Osteoblast (primary cell): ENCODE data around the gene OTUD3. TPM values are rescaled to one million over a fixed set of nuclear protein-coding genes. Genes with fewer than 3 reads are reported as not detected.

Experiments used
- DNase-seq: peaks from one replicate; pipeline ENCODE4 v3.0.0; 2011; ENCODE audit warnings: low spot score, mixed read lengths; ENCODE audit not compliant: insufficient read length; ENCODE audit errors: missing footprints
- H2AFZ ChIP-seq: 2 replicates; pipeline ENCODE4 v1.6.0; 2011; ENCODE audit warnings: mild to moderate bottlenecking, low read length
- H3K27ac ChIP-seq: 2 replicates; pipeline ENCODE4 v1.5.1; 2011; ENCODE audit warnings: mild to moderate bottlenecking, low read depth, low read length, moderate library complexity
- H3K27me3 ChIP-seq: 2 replicates; pipeline ENCODE4 v1.6.0; 2012; ENCODE audit warnings: mild to moderate bottlenecking, control low read depth, inconsistent platforms, low read length, moderate library complexity; ENCODE audit not compliant: insufficient read depth
- H3K36me3 ChIP-seq: 2 replicates; pipeline ENCODE4 v1.5.1; 2011; ENCODE audit warnings: mild to moderate bottlenecking, low read length, control low read depth, moderate library complexity; ENCODE audit not compliant: insufficient read depth
- H3K4me1 ChIP-seq: 2 replicates; pipeline ENCODE4 v1.5.1; 2011; ENCODE audit warnings: mild to moderate bottlenecking, low read length, control low read depth, moderate library complexity; ENCODE audit not compliant: insufficient read depth
- H3K4me2 ChIP-seq: 2 replicates; pipeline ENCODE4 v1.6.0; 2011; ENCODE audit warnings: mild to moderate bottlenecking, low read length; ENCODE audit not compliant: insufficient read depth
- H3K4me3 ChIP-seq: fragments of 200-600 bp; sonication (generic); 3 replicates; pipeline ENCODE4 v1.5.1; 2012; ENCODE audit warnings: mild to moderate bottlenecking, low read length, inconsistent platforms; ENCODE audit not compliant: insufficient read depth
- H3K79me2 ChIP-seq: 2 replicates; pipeline ENCODE4 v1.6.0; 2012; ENCODE audit warnings: mild to moderate bottlenecking, low read length, control low read depth, inconsistent platforms; ENCODE audit not compliant: insufficient read depth
- H3K9me3 ChIP-seq: 2 replicates; pipeline ENCODE4 v1.5.1; 2011; ENCODE audit warnings: low read depth, low read length, control low read depth
- H4K20me1 ChIP-seq: 2 replicates; pipeline ENCODE4 v1.6.0; 2012; ENCODE audit warnings: mild to moderate bottlenecking, low read length, control low read depth; ENCODE audit not compliant: insufficient read depth
- total RNA-seq: library from RNA; depleted of rRNA; stranded (reverse); fragments of >200 nt; gene quantifications from 2 replicates; pipeline ENCODE4 v1.2.3, GENCODE V29; 2012
- TF ChIP-seq, protein P1 (sequence below): IDR thresholded peaks from 2 replicates; pipeline ENCODE4 v1.5.1; 2011; ENCODE audit warnings: mild to moderate bottlenecking, low read depth, low read length, moderate library complexity; ENCODE audit errors: extremely low read depth

OTUD3 gene
- total RNA-seq, 1 donor, result 4.0 TPM

DNA sequence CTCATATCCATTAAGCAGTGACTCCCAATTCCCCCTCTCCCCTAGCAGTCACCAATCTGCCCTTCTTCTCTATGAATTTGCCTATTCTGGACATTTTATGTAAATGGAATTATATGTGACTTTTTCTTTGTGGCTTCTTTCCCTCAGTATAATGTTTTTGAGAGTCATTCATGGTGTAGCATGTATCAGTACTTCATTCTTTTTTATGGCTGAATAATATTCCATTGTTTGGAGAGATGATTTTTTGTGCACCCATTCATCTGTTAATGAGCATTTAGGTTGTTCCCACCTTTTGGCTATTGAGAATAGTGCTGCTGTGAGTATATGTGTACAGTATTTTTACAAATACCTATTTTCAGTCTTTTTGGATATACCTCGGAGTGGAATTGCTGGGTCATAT lies 19.5 kb downstream of the OTUD3 start:
- H3K27me3 ChIP-seq, result no peaks in the 10 kb centered on the region
- no peak overlapping the region for H3K27ac ChIP-seq
- H4K20me1 ChIP-seq, result peaks cover 8% of the 10 kb centered on the region
- H3K9me3 ChIP-seq, result no peaks in the 10 kb centered on the region
- H3K4me2 ChIP-seq, result no peak overlapping the region
- no peak overlapping the region for H3K4me3 ChIP-seq
- no peak for DNase-seq
- peaks cover 13% of the 10 kb centered on the region for H3K79me2 ChIP-seq
- no peak overlapping the region for H2AFZ ChIP-seq
- peaks cover 60% of the 10 kb centered on the region for H3K36me3 ChIP-seq
- TF ChIP-seq, protein P1, sequence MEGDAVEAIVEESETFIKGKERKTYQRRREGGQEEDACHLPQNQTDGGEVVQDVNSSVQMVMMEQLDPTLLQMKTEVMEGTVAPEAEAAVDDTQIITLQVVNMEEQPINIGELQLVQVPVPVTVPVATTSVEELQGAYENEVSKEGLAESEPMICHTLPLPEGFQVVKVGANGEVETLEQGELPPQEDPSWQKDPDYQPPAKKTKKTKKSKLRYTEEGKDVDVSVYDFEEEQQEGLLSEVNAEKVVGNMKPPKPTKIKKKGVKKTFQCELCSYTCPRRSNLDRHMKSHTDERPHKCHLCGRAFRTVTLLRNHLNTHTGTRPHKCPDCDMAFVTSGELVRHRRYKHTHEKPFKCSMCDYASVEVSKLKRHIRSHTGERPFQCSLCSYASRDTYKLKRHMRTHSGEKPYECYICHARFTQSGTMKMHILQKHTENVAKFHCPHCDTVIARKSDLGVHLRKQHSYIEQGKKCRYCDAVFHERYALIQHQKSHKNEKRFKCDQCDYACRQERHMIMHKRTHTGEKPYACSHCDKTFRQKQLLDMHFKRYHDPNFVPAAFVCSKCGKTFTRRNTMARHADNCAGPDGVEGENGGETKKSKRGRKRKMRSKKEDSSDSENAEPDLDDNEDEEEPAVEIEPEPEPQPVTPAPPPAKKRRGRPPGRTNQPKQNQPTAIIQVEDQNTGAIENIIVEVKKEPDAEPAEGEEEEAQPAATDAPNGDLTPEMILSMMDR, result no peak
- no peaks in the 10 kb centered on the region for H3K4me1 ChIP-seq

DNA sequence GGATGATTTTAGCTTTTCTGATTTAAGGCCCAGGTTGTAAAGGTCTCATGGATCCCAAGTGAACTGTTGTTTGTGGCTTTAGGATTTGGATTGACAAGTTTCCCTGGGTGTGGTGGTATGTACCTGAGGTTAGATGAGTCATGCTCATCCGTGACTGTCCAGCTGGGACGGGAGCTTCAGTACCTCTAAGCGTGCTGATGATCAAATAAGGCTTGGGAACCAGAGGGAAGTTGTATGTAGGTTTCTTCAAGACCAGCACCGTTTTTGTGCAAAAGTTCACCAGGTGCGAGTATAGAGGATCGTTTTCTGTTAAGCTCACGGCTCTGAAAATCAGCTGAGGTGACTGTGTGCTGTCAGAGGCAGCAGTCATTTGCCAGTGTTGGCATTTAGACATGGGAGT lies 21.4 kb downstream of the OTUD3 start:
- no peak overlapping the region for H2AFZ ChIP-seq
- TF ChIP-seq, protein P1, result no peak
- H3K9me3 ChIP-seq, result no peaks in the 10 kb centered on the region
- H3K4me1 ChIP-seq, result no peaks in the 10 kb centered on the region
- DNase-seq, result no peak
- H3K4me3 ChIP-seq, result no peak overlapping the region
- peaks cover 6% of the 10 kb centered on the region for H4K20me1 ChIP-seq
- no peaks in the 10 kb centered on the region for H3K27me3 ChIP-seq
- H3K36me3 ChIP-seq, result peaks cover 67% of the 10 kb centered on the region
- H3K27ac ChIP-seq, result no peak overlapping the region
- H3K4me2 ChIP-seq, result no peak overlapping the region
- H3K79me2 ChIP-seq, result peaks cover 8% of the 10 kb centered on the region

DNA sequence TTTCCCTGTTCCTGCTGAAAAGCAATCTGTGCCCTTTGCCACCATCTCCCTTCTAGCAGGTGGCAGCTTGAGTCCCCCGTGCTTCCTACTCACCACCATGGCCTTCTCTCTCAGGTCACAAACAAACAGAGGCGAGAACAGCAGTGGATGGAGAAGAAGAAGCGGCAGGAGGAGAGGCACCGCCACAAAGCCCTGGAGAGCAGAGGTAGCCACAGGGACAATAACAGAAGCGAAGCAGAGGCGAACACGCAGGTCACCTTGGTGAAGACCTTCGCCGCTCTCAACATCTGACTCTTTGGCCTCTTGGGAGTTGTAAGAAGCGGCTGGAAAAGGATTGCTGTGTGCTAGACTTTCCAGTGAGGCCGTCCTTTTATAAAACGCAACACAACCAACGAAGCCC lies 25.3 kb downstream of the OTUD3 start:
- Histone ChIP-seq H3K36me3 (peaks cover 70% of the 10 kb centered on the region), H3K79me2 (peaks cover 2% of the 10 kb centered on the region), H4K20me1 (peaks cover 3% of the 10 kb centered on the region), H3K4me2 (no peak overlapping the region), H2AFZ (no peak overlapping the region), H3K9me3 (no peaks in the 10 kb centered on the region), H3K4me1 (no peaks in the 10 kb centered on the region), H3K27me3 (no peaks in the 10 kb centered on the region), H3K27ac (no peak overlapping the region), H3K4me3 (no peak overlapping the region)
- TF ChIP-seq, protein P1, result no peak
- no peak for DNase-seq

DNA sequence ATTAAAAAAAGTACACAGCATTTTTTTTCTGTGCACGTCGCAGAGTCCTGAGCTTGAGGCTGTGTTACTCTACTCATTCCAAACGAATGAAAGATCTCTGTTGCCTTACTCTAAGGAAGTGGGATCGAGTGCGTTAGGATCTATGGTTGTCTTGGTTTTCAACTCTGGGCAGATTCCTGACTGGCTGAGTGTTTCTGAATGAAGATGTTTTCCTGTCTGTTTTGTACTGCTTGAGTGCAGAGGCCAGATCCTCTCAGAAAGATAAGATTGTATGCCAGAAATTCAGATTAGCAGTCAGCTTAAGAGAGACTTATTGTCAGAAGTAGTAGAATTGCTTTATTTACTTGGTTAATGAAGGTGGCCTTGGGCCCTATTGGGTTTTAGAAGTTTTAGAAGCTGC lies 27.2 kb downstream of the OTUD3 start:
- Histone ChIP-seq H3K9me3 (no peaks in the 10 kb centered on the region), H3K36me3 (peaks cover 65% of the 10 kb centered on the region), H3K79me2 (peaks cover 2% of the 10 kb centered on the region), H3K27me3 (no peaks in the 10 kb centered on the region), H3K4me3 (no peak overlapping the region), H4K20me1 (no peaks in the 10 kb centered on the region), H3K27ac (no peak overlapping the region), H2AFZ (no peak overlapping the region), H3K4me2 (no peak overlapping the region), H3K4me1 (no peaks in the 10 kb centered on the region)
- no peak for DNase-seq
- TF ChIP-seq, protein P1, result no peak
